GM23248 (cell line): ENCODE data around the gene RHOJ. TPM values are rescaled to one million over a fixed set of nuclear protein-coding genes. Genes with fewer than 3 reads are reported as not detected.
"Not testable (repeated sequence)": the region's sequence is repeated elsewhere in the genome, so short reads cannot be mapped to it uniquely, and the experiment has no call there.

Experiments used
- DNase-seq: peaks from one replicate; pipeline ENCODE4 v3.0.0-alpha.2; 2015
- H2AFZ ChIP-seq: fragments of 200-600 bp; sonication (generic); 2 replicates; pipeline ENCODE4 v1.6.1; 2016; ENCODE audit warnings: antibody characterized with exemption
- H3F3A ChIP-seq: fragments of 200-600 bp; sonication (generic); 2 replicates; pipeline ENCODE4 v1.6.1; 2016; ENCODE audit warnings: mild to moderate bottlenecking, antibody characterized with exemption, mixed run types; ENCODE audit not compliant: insufficient read depth
- H3K27ac ChIP-seq: fragments of 200-600 bp; sonication (generic); 2 replicates; pipeline ENCODE4 v1.5.1; 2016; ENCODE audit warnings: mild to moderate bottlenecking
- H3K27me3 ChIP-seq: fragments of 200-600 bp; sonication (generic); replicated peaks from 2 replicates; pipeline ENCODE4 v1.6.1; 2016; ENCODE audit warnings: mild to moderate bottlenecking; ENCODE audit not compliant: insufficient read depth
- H3K36me3 ChIP-seq: fragments of 200-600 bp; sonication (generic); 2 replicates; pipeline ENCODE4 v1.6.1; 2016; ENCODE audit warnings: low read depth, mild to moderate bottlenecking
- H3K4me1 ChIP-seq: fragments of 200-600 bp; sonication (generic); 2 replicates; pipeline ENCODE4 v1.6.1; 2016; ENCODE audit warnings: mild to moderate bottlenecking; ENCODE audit not compliant: insufficient read depth
- H3K4me2 ChIP-seq: fragments of 200-600 bp; sonication (generic); one replicate; pipeline ENCODE4 v1.6.1; 2016; ENCODE audit warnings: mild to moderate bottlenecking; ENCODE audit not compliant: unreplicated experiment
- H3K4me3 ChIP-seq: fragments of 200-600 bp; sonication (generic); 2 replicates; pipeline ENCODE4 v1.5.1; 2016; ENCODE audit warnings: mild to moderate bottlenecking
- H3K79me2 ChIP-seq: fragments of 200-600 bp; sonication (generic); 2 replicates; pipeline ENCODE4 v1.6.1; 2016; ENCODE audit warnings: mild to moderate bottlenecking; ENCODE audit not compliant: insufficient read depth
- H3K9ac ChIP-seq: fragments of 200-600 bp; sonication (generic); 2 replicates; pipeline ENCODE4 v1.6.1; 2016; ENCODE audit warnings: mild to moderate bottlenecking
- H3K9me2 ChIP-seq: fragments of 200-600 bp; sonication (generic); 2 replicates; pipeline ENCODE4 v1.6.1; 2016; ENCODE audit warnings: mixed run types, mild to moderate bottlenecking, moderate library complexity; ENCODE audit not compliant: insufficient read depth
- H3K9me3 ChIP-seq: fragments of 200-600 bp; sonication (generic); one replicate; pipeline ENCODE4 v1.6.1; 2017; ENCODE audit warnings: low read depth
- H4K20me1 ChIP-seq: fragments of 200-600 bp; sonication (generic); 2 replicates; pipeline ENCODE4 v1.6.0; 2016; ENCODE audit not compliant: insufficient read depth
- EZH2 ChIP-seq: fragments of 200-600 bp; sonication (generic); IDR thresholded peaks from 2 replicates; pipeline ENCODE4 v1.6.1; 2018; ENCODE audit warnings: antibody characterized with exemption, mild to moderate bottlenecking; ENCODE audit not compliant: insufficient read depth, poor library complexity, severe bottlenecking
- EZH2phosphoT487 ChIP-seq: fragments of 200-600 bp; sonication (generic); IDR thresholded peaks from 2 replicates; pipeline ENCODE4 v1.6.1; 2018; ENCODE audit warnings: antibody characterized with exemption, moderate library complexity, mild to moderate bottlenecking, low read depth; ENCODE audit not compliant: insufficient read depth
- WGBS, 2 experiments: methylation state at CpG; one replicate each; pipeline ENCODE4 v1.1.6; 2015 to 2017; ENCODE audit warnings: low lambda C conversion rate in 2 of 2, low coverage in 1 of 2; ENCODE audit errors: missing lambda C conversion rate in 2 of 2; 5-methylcytosine and 5-hydroxymethylcytosine counted together
- in situ Hi-C: fragments of 300-500 bp; cut with MboI; formaldehyde crosslinking; loops from 2 replicates; pipeline ENCODE4 v1.15.0; 2020
- polyA plus RNA-seq: library from polyadenylated mRNA; unstranded; fragments of >200 nt; fragmentation: Nextera tagmentation; extraction: Ambion mirVana; gene quantifications from 2 replicates; pipeline ENCODE4 v1.2.1, GENCODE V29; 2016
- total RNA-seq: library from RNA; depleted of rRNA; stranded (reverse); fragments of >200 nt; shearing (Covaris generic); gene quantifications from 2 replicates; pipeline ENCODE4 v1.2.3, GENCODE V29; 2014

RHOJ gene
- total and polyA plus RNA-seq, 2 experiments from 2014 or later = 1.2 to 2.2 TPM

DNA sequence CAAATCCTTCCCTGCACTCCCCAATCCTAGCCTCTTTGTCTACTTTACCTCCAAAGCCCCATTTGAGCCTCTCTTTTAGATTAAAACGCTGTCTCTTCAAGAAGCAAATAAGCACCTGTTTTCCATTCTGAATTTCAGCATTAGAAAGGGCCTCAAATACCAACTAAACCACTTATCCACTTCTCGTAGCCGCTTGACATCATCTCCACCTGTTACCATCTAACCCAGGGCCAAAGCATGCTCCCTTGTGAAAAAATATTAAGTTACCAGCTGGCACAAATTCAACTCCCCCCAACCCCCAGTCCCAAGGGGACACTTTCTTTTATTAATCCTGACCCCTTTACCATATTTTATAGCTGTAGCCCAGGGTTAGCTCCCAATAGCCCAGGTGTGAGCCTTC, 71.4 kb downstream of the RHOJ start:
- TF ChIP-seq EZH2phosphoT487 = no peak
- TF ChIP-seq EZH2 = no peak

DNA sequence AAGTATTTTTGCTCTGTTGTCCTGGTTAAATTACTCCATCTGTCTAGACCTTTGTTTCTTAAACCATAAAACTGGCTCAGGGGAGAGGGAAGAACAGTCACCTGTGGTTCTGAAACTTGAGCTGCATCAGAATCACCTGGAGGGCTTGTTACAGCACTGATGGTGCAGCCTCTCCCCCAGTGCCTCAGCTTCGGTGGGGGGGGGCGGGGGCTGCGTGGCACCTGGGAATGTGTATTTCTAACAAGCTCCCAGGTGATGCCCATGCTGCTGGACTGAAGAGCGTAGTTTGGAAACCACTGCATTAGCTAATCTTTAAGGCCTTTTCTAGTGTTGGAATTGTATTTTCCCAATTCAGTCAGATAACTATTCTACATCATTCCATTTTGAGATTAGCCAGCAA, 71.8 kb downstream of the RHOJ start:
- H3F3A ChIP-seq = no peaks in the 10 kb centered on the region
- H3K9me2 ChIP-seq = no peaks in the 10 kb centered on the region
- H3K27ac ChIP-seq = no peak overlapping the region
- H4K20me1 ChIP-seq = no peaks in the 10 kb centered on the region
- no peaks in the 10 kb centered on the region for H3K79me2 ChIP-seq
- in situ Hi-C loops = loop anchor here (10.0 kb wide), 1 partner anchor 1111 kb away; no protein-coding TSS in a partner anchor
- no peaks in the 10 kb centered on the region for H3K27me3 ChIP-seq
- no peaks in the 10 kb centered on the region for H3K9me3 ChIP-seq
- H3K4me2 ChIP-seq = no peak overlapping the region
- DNase-seq = no peak
- TF ChIP-seq EZH2phosphoT487 (no peak), EZH2 (no peak)
- no peak overlapping the region for H3K4me3 ChIP-seq
- no peak overlapping the region for H2AFZ ChIP-seq
- no peak overlapping the region for H3K9ac ChIP-seq
- no peaks in the 10 kb centered on the region for H3K36me3 ChIP-seq
- 0 out of 2 replicates have a peak, but pooled peaks cover 4% of the 10 kb centered on the region for H3K4me1 ChIP-seq
- 50 to 64% methylated on average over 4 of the region's 4 CpGs for WGBS, 2 experiments

More for the DNA sequence above, 71.4 kb downstream of the RHOJ start:
- Histone ChIP-seq H4K20me1 (no peaks in the 10 kb centered on the region), H3K36me3 (no peaks in the 10 kb centered on the region), H3K9me2 (no peaks in the 10 kb centered on the region), H3F3A (no peaks in the 10 kb centered on the region), H3K79me2 (no peaks in the 10 kb centered on the region), H3K4me2 (no peak overlapping the region), H2AFZ (no peak overlapping the region), H3K9ac (no peak overlapping the region), H3K4me3 (no peak overlapping the region), H3K27ac (no peak overlapping the region), H3K27me3 (no peaks in the 10 kb centered on the region), H3K9me3 (no peaks in the 10 kb centered on the region), H3K4me1 (0 out of 2 replicates have a peak, but pooled peaks cover 4% of the 10 kb centered on the region)
- no peak for DNase-seq
- in situ Hi-C loops = loop anchor here (10.0 kb wide), 1 partner anchor 1111 kb away; no protein-coding TSS in a partner anchor
- WGBS, 2 experiments = 63 to 68% methylated on average over 3 of the region's 3 CpGs

DNA sequence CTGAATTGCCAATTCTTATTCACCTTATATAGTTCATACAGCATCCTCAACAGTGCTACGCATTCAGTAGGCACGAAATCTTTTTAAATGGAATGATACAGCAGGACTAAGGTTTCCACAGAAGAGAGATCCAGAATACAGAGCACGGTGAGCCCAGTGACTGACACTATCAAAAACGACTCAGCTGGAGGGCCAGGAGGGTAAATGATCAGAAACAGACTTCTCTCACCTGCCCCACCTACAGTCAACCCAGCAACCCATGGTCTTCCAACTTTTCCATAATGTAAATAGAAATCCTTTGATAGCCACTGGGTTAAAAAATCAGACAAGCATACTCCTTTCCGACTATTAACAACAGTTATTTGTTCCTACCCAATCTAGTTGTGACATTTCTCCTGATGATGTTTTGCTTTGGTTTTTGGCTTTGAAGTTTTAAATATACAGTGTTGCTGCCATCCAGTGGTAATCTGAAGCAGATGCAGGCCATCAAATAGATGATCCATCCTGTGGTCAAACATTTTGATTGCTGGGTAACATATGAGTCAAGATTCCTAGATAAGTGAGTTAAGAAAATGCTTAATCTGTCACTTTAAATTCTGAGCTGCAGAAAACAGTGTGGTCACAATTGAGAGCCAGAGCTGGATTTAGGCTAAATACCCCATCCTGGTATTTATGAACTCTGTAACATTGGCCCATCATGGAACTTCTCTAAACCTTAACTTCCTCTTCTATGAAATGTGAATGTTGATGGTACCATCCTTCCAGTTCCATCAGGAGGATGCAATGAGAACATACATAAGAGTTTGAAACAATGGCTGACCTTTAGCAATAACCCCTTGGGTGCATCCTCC, 72.5 kb downstream of the RHOJ start:
- Histone ChIP-seq H3K36me3 (no peaks in the 10 kb centered on the region), H3K4me2 (no peak overlapping the region), H3K79me2 (no peaks in the 10 kb centered on the region), H3K4me3 (no peak overlapping the region), H4K20me1 (no peaks in the 10 kb centered on the region), H3K27me3 (no peaks in the 10 kb centered on the region), H3K9ac (no peak overlapping the region), H3F3A (no peaks in the 10 kb centered on the region), H3K9me2 (no peaks in the 10 kb centered on the region), H3K4me1 (0 out of 2 replicates have a peak, but pooled peaks cover 4% of the 10 kb centered on the region), H3K9me3 (no peaks in the 10 kb centered on the region), H3K27ac (no peak overlapping the region), H2AFZ (no peak overlapping the region)
- WGBS, 2 experiments = 30 to 32% methylated on average over 5 of the region's 5 CpGs
- DNase-seq = peak; percentile 77
- TF ChIP-seq EZH2phosphoT487 (no peak), EZH2 (no peak)
- in situ Hi-C loops = loop anchor here (10.0 kb wide), 1 partner anchor 1112 kb away; no protein-coding TSS in a partner anchor

DNA sequence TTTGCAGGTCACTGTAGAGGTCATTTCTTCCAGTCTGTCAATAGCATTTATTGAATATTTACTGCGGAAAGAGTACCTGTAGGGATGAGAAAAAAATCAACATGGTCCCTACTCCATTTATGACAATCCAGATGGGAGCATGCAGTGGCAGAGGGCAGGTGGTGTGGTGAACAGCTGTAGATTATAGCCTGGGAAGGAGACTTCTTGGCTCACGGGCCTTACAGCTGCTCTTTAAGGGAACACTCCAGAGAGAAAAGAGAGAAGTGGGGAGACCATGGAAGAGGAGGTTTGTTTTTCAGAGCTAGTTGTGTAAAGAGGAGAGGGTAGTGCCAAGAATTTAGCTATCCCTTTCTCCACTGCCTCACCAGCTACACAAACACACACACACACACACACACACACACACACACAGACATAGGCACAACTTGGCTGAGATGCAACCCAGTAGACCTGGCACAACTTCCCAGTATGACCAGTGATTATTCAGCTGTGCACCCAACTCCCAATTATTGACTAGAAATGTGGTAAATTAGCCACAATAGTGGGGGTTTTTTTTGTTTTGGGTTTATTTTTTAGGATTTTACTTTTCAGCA, 73.4 kb downstream of the RHOJ start:
- in situ Hi-C loops = loop anchor here (10.0 kb wide), 1 partner anchor 1113 kb away; no protein-coding TSS in a partner anchor
- WGBS, 2 experiments = 81 to 84% methylated on average over 2 of the region's 2 CpGs
- TF ChIP-seq EZH2phosphoT487 (no peak), EZH2 (no peak)
- Histone ChIP-seq H3K4me3 (no peak overlapping the region), H3K9ac (no peak overlapping the region), H3K9me3 (no peaks in the 10 kb centered on the region), H3K4me1 (0 out of 2 replicates have a peak, but pooled peaks cover 4% of the 10 kb centered on the region), H3K27ac (no peak overlapping the region), H3F3A (no peaks in the 10 kb centered on the region), H4K20me1 (no peaks in the 10 kb centered on the region), H3K79me2 (no peaks in the 10 kb centered on the region), H3K4me2 (no peak overlapping the region), H3K27me3 (no peaks in the 10 kb centered on the region), H2AFZ (no peak overlapping the region), H3K9me2 (no peaks in the 10 kb centered on the region), H3K36me3 (no peaks in the 10 kb centered on the region)
- no peak for DNase-seq

DNA sequence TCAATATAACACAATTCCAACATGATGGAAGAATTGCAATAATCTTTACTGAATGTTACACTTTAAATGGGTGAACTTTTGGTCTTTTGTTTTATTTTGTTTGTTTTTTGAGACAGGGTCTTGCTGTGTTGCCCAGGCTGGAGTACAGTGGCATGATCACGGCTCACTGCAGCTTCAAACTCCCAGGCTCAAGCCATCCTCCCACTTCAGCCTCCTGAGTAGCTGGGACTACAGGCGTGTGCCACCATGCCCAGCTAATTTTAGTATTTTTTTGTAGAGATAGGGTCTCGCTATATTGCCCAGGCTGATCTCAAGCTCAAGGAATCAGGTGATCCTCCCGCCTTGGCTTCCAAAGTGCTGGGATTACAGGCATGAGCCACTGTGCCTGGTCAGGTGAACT, 75.7 kb downstream of the RHOJ start:
- H3K4me2 ChIP-seq, H3K27me3 ChIP-seq, H3K36me3 ChIP-seq, DNase-seq, H3F3A ChIP-seq, H3K9me2 ChIP-seq, H3K4me1 ChIP-seq, H3K9me3 ChIP-seq, H3K4me3 ChIP-seq, H3K79me2 ChIP-seq, H3K27ac ChIP-seq, H3K9ac ChIP-seq, H2AFZ ChIP-seq, H4K20me1 ChIP-seq: not testable (repeated sequence)
- WGBS, 2 experiments = 76 to 79% methylated on average over 4 of the region's 4 CpGs
- in situ Hi-C loops = loop anchor here (10.0 kb wide), 2 partner anchors 105 to 1115 kb away; no protein-coding TSS in a partner anchor
